Endothelial cell of umbilical vein (primary cell): ENCODE data around the gene TRPC5OS. TPM values are rescaled to one million over a fixed set of nuclear protein-coding genes. Genes with fewer than 3 reads are reported as not detected.

Experiments
- BruUV-seq: library from RNA; stranded (reverse); fragments of 400-500 nt; replicated peaks from 2 replicates; lab custom pipeline; 2021; lab: Mats Ljungman, UMichigan
- CTCF ChIA-PET: fragments of 300-600, 350-600 bp; sonication (Branson Sonifier 250); formaldehyde crosslinking; loops from one replicate; lab custom pipeline; 2021; ENCODE audit warnings: antibody characterized with exemption, inconsistent platforms; lab: Charles Lee
- POLR2A ChIA-PET: fragments of 300-600, 350-600 bp; sonication (Branson Sonifier 250); formaldehyde crosslinking; loops from one replicate; lab custom pipeline; 2021; ENCODE audit warnings: antibody characterized with exemption, inconsistent platforms; lab: Charles Lee
- DNase-seq: peaks from one replicate; pipeline ENCODE4 v3.0.0-alpha.2; 2011; ENCODE audit warnings: low read depth, low spot score
- FAIRE-seq: peaks from 2 replicates; lab custom pipeline; 2011; peaks lifted over from hg19 to GRCh38; lab: Jason Lieb, UNC
- H2AFZ ChIP-seq: 2 replicates; pipeline ENCODE4 v1.6.0; 2012; ENCODE audit warnings: low read depth, low read length, control low read depth, inconsistent platforms
- H3K27ac ChIP-seq: 2 replicates; pipeline ENCODE4 v1.5.1; 2011; ENCODE audit warnings: low read depth, mild to moderate bottlenecking, control low read depth, low read length, moderate library complexity; ENCODE audit not compliant: insufficient read depth
- H3K27me3 ChIP-seq, 2 experiments: 2 replicates each; pipeline versions ENCODE4 v1.6.0 to v1.6.1; 2011; ENCODE audit warnings: low read length in 2 of 2, mixed read lengths in 1 of 2; ENCODE audit not compliant: control insufficient read depth in 2 of 2, insufficient read depth in 2 of 2
- H3K36me3 ChIP-seq, 2 experiments: 2 replicates in 1 of 2; 3 replicates in 1 of 2; pipeline ENCODE4 v1.5.1; 2011; ENCODE audit warnings: low read length in 2 of 2, mild to moderate bottlenecking in 1 of 2, moderate library complexity in 1 of 2; ENCODE audit not compliant: control insufficient read depth in 2 of 2, insufficient read depth in 2 of 2; ENCODE audit errors: extremely low read depth in 1 of 2
- H3K4me1 ChIP-seq: 3 replicates; pipeline ENCODE4 v1.5.1; 2011; ENCODE audit warnings: mild to moderate bottlenecking, low read length; ENCODE audit not compliant: control insufficient read depth, insufficient read depth; ENCODE audit errors: extremely low read depth
- H3K4me2 ChIP-seq: 2 replicates; pipeline ENCODE4 v1.6.1; 2011; ENCODE audit warnings: low read length, control low read depth, mixed read lengths; ENCODE audit not compliant: insufficient read depth
- H3K4me3 ChIP-seq, 3 experiments: fragments of 200-600 bp in 1 of 3; sonication (generic), shearing (Covaris generic) in 1 of 3; replicated peaks in 1 of 3; 2 replicates each; pipeline ENCODE4 v1.5.1; 2011 to 2016; ENCODE audit warnings: control low read depth in 3 of 3, low read length in 3 of 3, mild to moderate bottlenecking in 2 of 3, inconsistent platforms in 1 of 3, low read depth in 1 of 3, moderate library complexity in 1 of 3; ENCODE audit not compliant: insufficient read depth in 1 of 3
- H3K79me2 ChIP-seq: 2 replicates; pipeline ENCODE4 v1.6.0; 2012; ENCODE audit warnings: low read length, inconsistent platforms; ENCODE audit not compliant: control insufficient read depth, insufficient read depth
- H3K9ac ChIP-seq: replicated peaks from 2 replicates; pipeline ENCODE3; 2011; ENCODE audit warnings: low read length, control low read depth; ENCODE audit not compliant: insufficient read depth; ENCODE audit errors: extremely low read depth
- H3K9me1 ChIP-seq: replicated peaks from 3 replicates; pipeline ENCODE4 v1.6.0; 2011; ENCODE audit warnings: mild to moderate bottlenecking, low read length; ENCODE audit not compliant: control insufficient read depth, insufficient read depth; ENCODE audit errors: extremely low read depth
- H3K9me3 ChIP-seq: replicated peaks from 2 replicates; pipeline ENCODE4 v1.5.1; 2012; ENCODE audit warnings: low read length, inconsistent platforms; ENCODE audit not compliant: control insufficient read depth, insufficient read depth
- H4K20me1 ChIP-seq: replicated peaks from 2 replicates; pipeline ENCODE3; 2011; ENCODE audit warnings: mild to moderate bottlenecking, low read length; ENCODE audit not compliant: control insufficient read depth, insufficient read depth; ENCODE audit errors: extremely low read depth
- CTCF ChIP-seq, 2 donors: IDR thresholded peaks; 1 replicate in 1 of 2; 2 replicates in 1 of 2; pipeline ENCODE4 v1.5.1; 2011; ENCODE audit warnings: low read length in 2 of 2, mild to moderate bottlenecking in 2 of 2, moderate library complexity in 2 of 2, control low read depth in 1 of 2, inconsistent platforms in 1 of 2, low read depth in 1 of 2; ENCODE audit not compliant: insufficient read depth in 1 of 2; ENCODE audit errors: extremely low read depth in 1 of 2
- EZH2 ChIP-seq: IDR thresholded peaks from 2 replicates; pipeline ENCODE4 v1.6.1; 2012; ENCODE audit warnings: borderline replicate concordance, low read depth, mild to moderate bottlenecking, moderate library complexity, low read length, inconsistent platforms; ENCODE audit not compliant: severe bottlenecking
- FOS ChIP-seq: IDR thresholded peaks from 2 replicates; pipeline ENCODE4 v1.6.1; 2011; ENCODE audit warnings: mild to moderate bottlenecking, low read length, moderate library complexity, borderline replicate concordance; ENCODE audit not compliant: insufficient read depth
- GATA2 ChIP-seq: IDR thresholded peaks from 2 replicates; pipeline ENCODE4 v1.7.0; 2011; ENCODE audit warnings: low read depth, mild to moderate bottlenecking, moderate library complexity, mixed read lengths, low read length; ENCODE audit not compliant: insufficient read length, insufficient read depth
- JUN ChIP-seq: IDR thresholded peaks from 2 replicates; pipeline ENCODE4 v1.6.1; 2011; ENCODE audit warnings: borderline replicate concordance, low read depth; ENCODE audit not compliant: insufficient read length, insufficient read depth
- MAX ChIP-seq: IDR thresholded peaks from 2 replicates; pipeline ENCODE4 v1.6.1; 2011; ENCODE audit not compliant: insufficient read depth, insufficient read length
- MYC ChIP-seq: IDR thresholded peaks from one replicate; pipeline ENCODE4 v1.6.1; 2011; ENCODE audit warnings: mild to moderate bottlenecking, low read depth, low read length
- POLR2A ChIP-seq: IDR thresholded peaks from 2 replicates; pipeline ENCODE4 v1.6.1; 2012; ENCODE audit warnings: low read depth, mild to moderate bottlenecking, control low read depth, low read length
- POLR2AphosphoS5 ChIP-seq: IDR thresholded peaks from 2 replicates; pipeline ENCODE4 v1.6.1; 2012; ENCODE audit warnings: low read depth, mild to moderate bottlenecking, control low read depth, low read length, moderate library complexity; ENCODE audit not compliant: insufficient read depth
- dilution Hi-C: fragments of 300-500 bp; cut with MboI; formaldehyde crosslinking; loops from one replicate; pipeline ENCODE4 v1.15.0; 2019; ENCODE audit warnings: low sequenced_read_pairs; ENCODE audit not compliant: extremely low pct_ligation_motif_present
- intact Hi-C: fragments of 100-400 bp; cut with micrococcal nuclease; formaldehyde crosslinking; loops from one replicate; pipeline ENCODE4 v1.10.0; 2022
- polyA plus RNA-seq, 4 experiments: library from polyadenylated mRNA; depleted of rRNA in 3 of 4; stranded (reverse) in 3 of 4; unstranded in 1 of 4; fragments of >200 nt; gene quantifications; 2 replicates each; pipeline versions ENCODE4 v1.2.1 to v1.2.3, GENCODE V29; 2011 to 2012; ENCODE audit warnings: missing spikeins in 1 of 4
- total RNA-seq: library from RNA; stranded (reverse); gene quantifications from 2 replicates; pipeline ENCODE4 v1.2.3, GENCODE V29; 2021

The TRPC5OS gene
- total and polyA plus RNA-seq, 2 donors (not counting 3 experiments of a cell fraction or from before 2014, with no cell fraction given), result not detected

- POLR2A ChIA-PET, result no interaction called here
- Histone ChIP-seq H3K27ac (no peak overlapping the region), H3K4me1 (no peaks in the 10 kb centered on the region), H3K9me3 (no peaks in the 10 kb centered on the region), H3K4me3 (no peak overlapping the region), H3K4me2 (no peak overlapping the region), H3K27me3 (no peaks in the 10 kb centered on the region), H3K9me1 (no peaks in the 10 kb centered on the region), H4K20me1 (no peaks in the 10 kb centered on the region), H3K36me3 (no peaks in the 10 kb centered on the region), H3K9ac (no peak overlapping the region), H2AFZ (no peak overlapping the region), H3K79me2 (no peaks in the 10 kb centered on the region)
- TF ChIP-seq FOS (no peak), POLR2A (no peak), EZH2 (no peak)
- CTCF ChIA-PET, result no interaction called here
- intact Hi-C loops, result no loop called here
- FAIRE-seq (no peak), DNase-seq (no peak)
- dilution Hi-C loops, result no loop called here
- BruUV-seq, result no TSS peak
Observed at GRCh38 chrX:111850975-111851374, 25.0 kb upstream of the TRPC5OS start.

GRCh38 chrX:111854556-111855490 lies 21.2 kb upstream of the TRPC5OS start:
- no peak overlapping the region for H3K9ac ChIP-seq
- dilution Hi-C loops, result no loop called here
- FAIRE-seq (no peak), DNase-seq (no peak)
- no peaks in the 10 kb centered on the region for H4K20me1 ChIP-seq
- H3K27me3 ChIP-seq, result no peaks in the 10 kb centered on the region
- no peak for TF ChIP-seq FOS
- TF ChIP-seq POLR2AphosphoS5, result no peak
- no peak for TF ChIP-seq POLR2A
- TF ChIP-seq CTCF (IDR thresholded peaks at IDR 0.05; ENCODE audit: extremely low read depth in 1 of 2, insufficient read depth in 1 of 2, low read depth in 1 of 2, low read length in 2 of 2), result no peak
- TF ChIP-seq GATA2, result no peak
- no peak for TF ChIP-seq EZH2
- no peak for TF ChIP-seq JUN
- TF ChIP-seq MAX, result no peak
- no peak for TF ChIP-seq MYC
- H2AFZ ChIP-seq, result no peak overlapping the region
- no peak overlapping the region for H3K4me2 ChIP-seq
- H3K4me1 ChIP-seq, result no peaks in the 10 kb centered on the region
- H3K27ac ChIP-seq, result no peak overlapping the region
- no peaks in the 10 kb centered on the region for H3K79me2 ChIP-seq
- intact Hi-C loops, result no loop called here
- H3K9me3 ChIP-seq, result no peaks in the 10 kb centered on the region
- H3K36me3 ChIP-seq, result no peaks in the 10 kb centered on the region
- BruUV-seq, result no TSS peak
- ChIA-PET POLR2A (no interaction called here), CTCF (no interaction called here)
- H3K9me1 ChIP-seq, result no peaks in the 10 kb centered on the region
- no peak overlapping the region for H3K4me3 ChIP-seq
